ES-I3 (cell line): ENCODE measurements around the gene SP8.

Source experiments
- H3K36me3 ChIP-seq: 2 replicates; pipeline ENCODE4 v1.6.1; 2013; ENCODE audit warnings: mild to moderate bottlenecking, low read length, control low read depth, moderate library complexity; ENCODE audit not compliant: insufficient read depth
- H3K4me1 ChIP-seq: 2 replicates; pipeline ENCODE4 v1.6.1; 2013; ENCODE audit warnings: mild to moderate bottlenecking, control low read depth, low read length; ENCODE audit not compliant: insufficient read depth
- H3K9ac ChIP-seq: 2 replicates; pipeline ENCODE4 v1.6.1; 2013; ENCODE audit warnings: low read depth, mild to moderate bottlenecking, low read length, moderate library complexity
- H3K9me3 ChIP-seq: 2 replicates; pipeline ENCODE4 v1.6.1; 2013; ENCODE audit warnings: mild to moderate bottlenecking, low read length, moderate library complexity; ENCODE audit not compliant: control insufficient read depth, insufficient read depth

The SP8 gene

GRCh38 chr7:20754001-20754400 lies 32.7 kb downstream of the SP8 start:
- Histone ChIP-seq H3K4me1 (no peaks in the 10 kb centered on the region), H3K9me3 (no peaks in the 10 kb centered on the region), H3K36me3 (no peaks in the 10 kb centered on the region), H3K9ac (no peak overlapping the region)

GRCh38 chr7:20749906-20750305 lies 36.8 kb downstream of the SP8 start:
- Histone ChIP-seq H3K9me3 (no peaks in the 10 kb centered on the region), H3K36me3 (no peaks in the 10 kb centered on the region), H3K9ac (no peak overlapping the region), H3K4me1 (0 out of 2 replicates have a peak, but pooled peaks cover 3% of the 10 kb centered on the region)

- H3K36me3 ChIP-seq, result no peaks in the 10 kb centered on the region
- no peak overlapping the region for H3K9ac ChIP-seq
- no peaks in the 10 kb centered on the region for H3K9me3 ChIP-seq
- 0 out of 2 replicates have a peak, but pooled peaks cover 3% of the 10 kb centered on the region for H3K4me1 ChIP-seq
These were observed 37.8 kb downstream of the SP8 start for GRCh38 chr7:20748853-20749252.

GRCh38 chr7:20747001-20747400 lies 39.7 kb downstream of the SP8 start:
- Histone ChIP-seq H3K9me3 (no peaks in the 10 kb centered on the region), H3K9ac (no peak overlapping the region), H3K4me1 (0 out of 2 replicates have a peak, but pooled peaks cover 3% of the 10 kb centered on the region), H3K36me3 (no peaks in the 10 kb centered on the region)

- H3K4me1 ChIP-seq, result 0 out of 2 replicates have a peak, but pooled peaks cover 3% of the 10 kb centered on the region
- no peak overlapping the region for H3K9ac ChIP-seq
- H3K36me3 ChIP-seq, result no peaks in the 10 kb centered on the region
- no peaks in the 10 kb centered on the region for H3K9me3 ChIP-seq
These were observed 41.0 kb downstream of the SP8 start for GRCh38 chr7:20745702-20746101.

- 0 out of 2 replicates have a peak, but pooled peaks cover 3% of the 10 kb centered on the region for H3K4me1 ChIP-seq
- no peak overlapping the region for H3K9ac ChIP-seq
- no peaks in the 10 kb centered on the region for H3K36me3 ChIP-seq
- no peaks in the 10 kb centered on the region for H3K9me3 ChIP-seq
These were observed 41.7 kb downstream of the SP8 start for GRCh38 chr7:20744954-20745446.

- Histone ChIP-seq H3K9me3 (no peaks in the 10 kb centered on the region), H3K36me3 (no peaks in the 10 kb centered on the region), H3K4me1 (0 out of 2 replicates have a peak, but pooled peaks cover 3% of the 10 kb centered on the region), H3K9ac (no peak overlapping the region)
These were observed 43.8 kb downstream of the SP8 start for GRCh38 chr7:20742913-20743312.

GRCh38 chr7:20741801-20742200 lies 44.9 kb downstream of the SP8 start:
- Histone ChIP-seq H3K36me3 (no peaks in the 10 kb centered on the region), H3K9me3 (no peaks in the 10 kb centered on the region), H3K4me1 (0 out of 2 replicates have a peak, but pooled peaks cover 3% of the 10 kb centered on the region), H3K9ac (no peak overlapping the region)

- H3K36me3 ChIP-seq, result no peaks in the 10 kb centered on the region
- no peak overlapping the region for H3K9ac ChIP-seq
- no peaks in the 10 kb centered on the region for H3K9me3 ChIP-seq
- no peaks in the 10 kb centered on the region for H3K4me1 ChIP-seq
These were observed 47.9 kb downstream of the SP8 start for GRCh38 chr7:20738518-20739481.

GRCh38 chr7:20737840-20738448 lies 48.7 kb downstream of the SP8 start:
- Histone ChIP-seq H3K36me3 (no peaks in the 10 kb centered on the region), H3K9ac (no peak overlapping the region), H3K9me3 (no peaks in the 10 kb centered on the region), H3K4me1 (no peaks in the 10 kb centered on the region)

GRCh38 chr7:20735346-20736065 lies 51.2 kb downstream of the SP8 start:
- Histone ChIP-seq H3K9me3 (no peaks in the 10 kb centered on the region), H3K9ac (no peak overlapping the region), H3K4me1 (no peaks in the 10 kb centered on the region), H3K36me3 (no peaks in the 10 kb centered on the region)
